IPS DF 4.7 (cell line): ENCODE results near the gene MEGF6.

Experiments used
- DNase-seq: peaks from one replicate; pipeline ENCODE4 v3.0.0-alpha.2; 2013; ENCODE audit warnings: low spot score; ENCODE audit errors: extremely low read depth

The MEGF6 gene

DNA sequence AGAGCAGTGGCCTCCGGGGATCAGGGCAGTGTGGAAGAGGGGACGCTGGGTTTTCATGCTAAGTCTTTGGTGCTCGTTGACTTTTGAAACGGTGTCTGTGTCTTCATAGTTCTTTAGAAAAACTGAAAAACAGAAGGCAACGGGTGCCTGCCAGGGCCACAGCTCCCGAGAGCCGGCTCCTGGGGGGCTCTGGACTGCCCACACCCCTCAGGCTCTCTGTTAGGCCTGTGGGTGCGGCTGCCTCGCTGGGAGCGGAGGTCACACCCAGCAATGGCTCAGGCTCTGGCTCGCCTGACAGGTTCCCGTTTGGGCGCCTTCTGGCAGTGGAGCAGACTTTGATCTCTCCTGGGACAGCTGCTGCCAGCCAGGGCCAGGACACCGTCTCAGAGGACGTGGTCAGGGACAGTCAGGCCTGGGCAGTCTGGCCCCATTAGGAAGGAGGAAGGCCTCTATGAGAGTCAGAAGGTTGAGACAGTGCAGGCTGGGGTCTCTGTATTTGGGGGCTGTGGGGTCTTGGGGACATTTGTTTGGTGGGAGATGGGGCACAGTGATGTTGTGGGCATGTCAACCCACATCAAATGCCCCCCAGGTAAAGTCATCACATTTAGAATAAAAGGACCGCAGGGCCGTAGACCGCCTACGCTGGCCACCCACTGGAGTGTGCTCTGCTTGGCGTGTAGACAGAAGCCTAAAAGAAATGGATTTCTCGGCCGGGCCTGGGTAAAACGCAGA, 151.2 kb downstream of the MEGF6 start:
- no peak for DNase-seq

DNA sequence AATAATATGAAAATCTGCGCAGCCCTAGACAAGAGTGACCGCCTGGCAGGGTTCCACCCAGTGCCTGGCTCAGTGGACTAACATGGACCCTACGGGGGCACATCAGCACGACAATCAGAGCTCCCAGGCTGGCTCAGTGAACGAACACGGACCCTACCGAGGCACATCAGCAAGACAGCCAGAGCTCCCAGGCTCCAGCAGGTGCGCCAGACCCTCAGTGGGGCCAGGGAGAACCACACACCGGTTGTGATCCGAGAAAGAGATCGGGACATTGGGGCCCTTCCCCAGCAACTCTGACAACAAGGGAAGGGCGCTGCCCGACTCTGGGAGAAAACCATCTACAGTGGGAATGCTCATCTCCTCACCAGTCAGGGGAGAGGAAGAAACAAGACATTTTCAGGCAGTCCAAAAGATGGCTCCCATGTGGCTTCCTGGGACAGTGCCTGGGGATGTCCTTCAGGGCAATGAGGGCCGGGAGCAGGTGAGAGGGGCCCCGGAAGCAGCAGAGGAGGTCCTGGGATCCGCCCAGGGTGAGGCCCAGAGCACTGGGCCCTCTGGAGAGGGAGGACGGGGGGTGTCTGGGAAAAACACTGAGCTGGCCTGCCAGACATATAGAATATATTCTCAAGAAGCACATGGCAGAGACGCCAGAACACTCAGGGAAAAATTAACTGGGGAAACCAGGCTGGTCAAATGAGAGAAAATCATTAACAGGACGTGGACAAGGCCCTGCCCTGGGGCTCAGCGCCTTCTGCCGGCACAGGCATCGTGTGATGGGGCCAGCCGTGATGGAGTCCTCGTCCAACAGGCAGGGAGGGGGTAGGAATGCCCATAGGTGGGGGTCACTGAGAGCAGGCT, 152.0 kb downstream of the MEGF6 start:
- no peak for DNase-seq

DNA sequence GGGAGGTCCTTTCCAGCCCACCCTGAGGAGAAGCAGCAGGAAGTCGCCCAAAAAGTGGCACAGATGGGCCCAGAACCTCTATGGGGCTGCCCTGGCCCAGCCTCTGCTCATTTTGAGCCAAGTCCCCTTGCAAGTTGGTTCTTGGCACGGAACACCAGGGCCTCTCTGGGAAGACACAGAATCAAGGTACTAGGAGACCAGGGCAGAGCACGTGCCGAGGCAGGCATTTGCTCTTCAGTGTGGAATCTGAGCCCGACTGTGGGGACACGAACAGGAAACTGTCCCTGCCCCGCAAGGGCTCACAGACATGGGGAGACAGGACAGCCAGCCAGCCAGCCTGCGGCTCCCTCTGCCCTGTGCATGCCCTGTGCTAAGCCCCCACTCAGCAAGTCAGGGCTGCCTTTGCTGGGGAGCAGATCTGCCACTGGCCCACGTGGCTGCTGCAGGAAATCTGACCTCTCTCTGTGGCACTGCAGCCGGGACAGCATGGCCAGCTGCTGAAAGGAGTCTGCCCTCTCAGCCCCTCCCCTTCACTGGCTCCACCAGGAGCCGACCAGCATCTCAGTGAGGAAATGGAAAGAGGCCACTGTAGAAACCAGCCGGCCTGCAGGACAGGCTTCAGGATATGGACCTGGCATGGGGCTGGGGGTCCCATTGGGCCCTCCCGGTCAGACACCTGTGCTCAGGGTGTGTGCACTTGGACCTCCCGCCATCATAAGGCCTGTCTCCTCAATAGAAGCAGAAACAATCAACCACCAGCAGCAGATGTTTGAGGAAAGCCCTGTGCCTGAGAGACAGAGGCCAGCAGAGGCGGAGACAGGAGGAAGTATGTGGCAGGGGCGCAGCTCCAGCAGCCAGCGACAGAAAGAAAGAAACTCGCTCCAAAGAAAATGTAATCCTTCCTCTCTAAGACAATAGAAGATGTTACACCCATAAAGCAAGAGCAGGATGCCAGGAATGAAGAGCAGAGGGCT, 153.1 kb downstream of the MEGF6 start:
- no peak for DNase-seq

DNA sequence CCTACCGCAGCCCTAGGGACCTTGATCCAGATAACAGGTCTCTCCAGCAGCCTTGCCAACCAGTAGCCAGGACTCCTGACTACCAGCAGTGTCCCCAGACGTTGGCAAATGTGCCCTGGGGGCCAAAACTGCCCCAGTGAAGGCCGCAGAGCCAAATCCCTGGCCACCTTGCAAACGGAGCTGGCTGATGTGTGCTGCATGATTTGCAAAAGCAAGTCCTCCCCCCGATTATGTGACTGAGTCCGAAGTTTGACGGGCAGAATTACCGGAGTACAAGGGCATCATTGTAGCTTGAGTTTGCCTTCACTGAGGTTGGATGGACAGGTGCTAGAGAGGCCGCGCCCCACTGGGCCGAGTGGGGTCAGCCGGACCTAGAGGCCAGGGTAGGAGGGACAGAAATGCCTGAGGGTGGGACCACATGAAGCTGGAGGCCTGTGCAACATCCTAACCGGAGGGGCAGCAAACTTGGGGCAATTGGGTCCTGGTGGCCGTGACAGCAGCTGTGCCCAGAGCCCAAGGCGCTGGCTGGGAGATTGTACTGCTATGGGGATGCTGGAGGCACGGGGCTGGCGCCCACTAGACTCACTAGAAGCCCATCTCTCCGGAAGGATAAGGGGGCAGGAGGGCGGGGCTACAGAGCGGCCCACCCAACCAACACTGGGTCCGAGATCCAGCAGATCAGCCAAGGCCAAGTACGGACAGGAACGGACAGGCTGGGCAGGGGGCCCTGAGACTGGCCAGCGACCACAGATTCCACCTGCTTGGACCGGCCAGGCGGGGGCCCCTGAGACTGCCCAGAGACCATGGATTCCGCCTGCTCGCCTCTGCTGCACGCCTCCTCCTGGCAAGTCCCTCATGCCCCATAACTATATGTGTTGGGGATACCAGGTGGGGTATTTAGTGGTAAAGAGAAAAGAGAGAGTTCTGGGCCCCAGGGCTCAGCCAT, 154.1 kb downstream of the MEGF6 start:
- no peak for DNase-seq

DNA sequence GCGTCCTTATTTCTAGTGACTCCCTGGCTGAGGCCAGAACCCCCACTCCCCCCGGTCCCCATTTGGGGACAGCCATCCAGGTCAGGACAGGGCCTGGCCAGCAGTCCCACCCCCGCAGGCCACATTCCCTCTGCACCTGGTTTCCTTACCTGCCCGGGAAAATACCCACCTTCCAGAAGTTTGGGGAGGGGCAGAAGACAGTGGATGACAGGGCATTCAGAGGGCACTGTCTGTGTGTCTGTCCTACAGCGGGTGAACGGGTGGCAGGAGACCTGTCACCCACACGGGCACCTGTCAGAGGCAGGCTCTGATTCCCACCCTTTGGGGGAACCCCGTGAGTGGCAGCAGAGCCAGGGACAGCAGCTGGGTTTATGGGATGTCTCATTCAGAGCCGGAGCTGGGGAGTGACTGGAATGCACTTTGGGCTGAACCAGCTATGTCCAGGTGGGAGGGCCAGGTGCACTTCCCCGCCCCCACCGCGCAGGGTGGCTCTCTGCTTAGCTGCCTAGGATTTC, 154.8 kb downstream of the MEGF6 start:
- DNase-seq = no peak

DNA sequence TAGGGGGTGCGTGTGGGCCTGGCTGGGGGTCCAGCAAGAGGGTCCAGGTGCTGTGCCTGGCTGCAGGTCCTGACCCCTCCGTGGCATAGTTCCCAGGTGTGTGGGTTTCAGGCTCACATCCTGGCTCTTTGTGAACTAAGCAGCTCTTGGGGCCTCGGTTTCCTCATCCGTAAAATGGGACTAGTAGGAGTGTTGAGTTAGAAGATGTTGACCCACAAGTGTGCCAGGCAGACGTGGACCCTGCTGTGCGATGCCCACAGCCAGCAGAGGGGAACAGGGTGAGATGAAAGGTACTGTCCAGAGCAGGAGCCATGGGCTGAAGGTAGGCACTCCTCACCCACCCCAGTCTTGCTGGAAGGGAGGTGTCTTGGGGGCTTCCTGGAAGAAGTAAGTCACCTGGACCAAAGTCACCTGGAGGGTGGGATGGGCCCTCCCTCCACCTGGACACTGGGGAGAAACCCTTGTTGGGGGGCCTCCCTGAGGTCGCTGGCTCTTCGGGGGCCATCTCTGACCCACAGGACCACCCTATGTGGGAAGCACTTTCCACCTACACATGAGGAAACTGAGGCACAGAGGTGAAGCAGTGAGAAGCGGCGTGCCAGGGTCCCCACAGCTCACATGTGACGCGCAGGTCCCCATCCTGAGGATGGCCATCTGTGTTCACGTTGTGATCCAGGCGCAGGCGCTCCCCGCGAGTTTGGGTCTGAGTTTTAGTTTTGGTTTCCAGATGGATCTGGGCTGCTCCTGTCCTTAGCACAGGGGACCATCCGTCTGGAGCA, 155.4 kb downstream of the MEGF6 start:
- DNase-seq = no peak

DNA sequence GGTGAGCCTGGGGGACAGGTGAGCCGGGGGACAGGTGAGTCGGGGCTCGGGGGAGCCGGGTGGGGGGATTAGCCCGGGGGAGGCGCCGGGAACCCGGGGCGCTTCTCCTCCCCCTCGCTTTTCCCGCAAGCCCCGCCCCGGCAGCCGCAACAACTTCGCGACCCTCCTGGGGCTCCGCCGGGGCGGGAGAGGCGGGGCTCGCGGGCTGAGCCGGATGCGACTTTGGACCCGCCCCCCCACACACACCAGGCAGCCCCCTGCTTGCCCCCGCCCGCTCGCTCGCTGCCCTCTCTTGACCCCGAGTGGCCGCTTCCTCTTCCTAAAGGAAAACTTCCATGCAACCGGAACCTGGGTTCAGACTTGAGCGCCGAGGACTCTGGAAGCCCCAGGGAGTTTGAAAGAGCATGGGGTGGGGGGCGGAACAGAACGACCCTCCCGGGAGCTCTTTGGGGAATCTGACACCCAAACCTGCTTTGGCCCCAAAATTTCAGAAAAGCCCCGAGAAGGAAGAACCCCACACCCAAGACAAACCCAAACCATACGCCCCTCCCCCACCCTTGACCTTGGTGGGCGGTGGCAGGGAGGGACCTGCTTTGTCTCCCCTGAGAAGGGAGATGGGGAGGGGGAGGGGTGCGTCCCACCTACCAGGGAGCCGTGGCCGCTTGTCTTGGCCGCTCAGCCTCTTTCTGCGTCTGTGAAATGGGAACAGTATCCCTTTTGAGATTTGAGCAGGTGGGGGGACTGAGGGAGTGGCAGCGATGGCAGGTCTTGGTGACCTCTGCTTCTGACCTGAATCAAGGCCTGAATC, 156.3 kb downstream of the MEGF6 start:
- no peak for DNase-seq

DNA sequence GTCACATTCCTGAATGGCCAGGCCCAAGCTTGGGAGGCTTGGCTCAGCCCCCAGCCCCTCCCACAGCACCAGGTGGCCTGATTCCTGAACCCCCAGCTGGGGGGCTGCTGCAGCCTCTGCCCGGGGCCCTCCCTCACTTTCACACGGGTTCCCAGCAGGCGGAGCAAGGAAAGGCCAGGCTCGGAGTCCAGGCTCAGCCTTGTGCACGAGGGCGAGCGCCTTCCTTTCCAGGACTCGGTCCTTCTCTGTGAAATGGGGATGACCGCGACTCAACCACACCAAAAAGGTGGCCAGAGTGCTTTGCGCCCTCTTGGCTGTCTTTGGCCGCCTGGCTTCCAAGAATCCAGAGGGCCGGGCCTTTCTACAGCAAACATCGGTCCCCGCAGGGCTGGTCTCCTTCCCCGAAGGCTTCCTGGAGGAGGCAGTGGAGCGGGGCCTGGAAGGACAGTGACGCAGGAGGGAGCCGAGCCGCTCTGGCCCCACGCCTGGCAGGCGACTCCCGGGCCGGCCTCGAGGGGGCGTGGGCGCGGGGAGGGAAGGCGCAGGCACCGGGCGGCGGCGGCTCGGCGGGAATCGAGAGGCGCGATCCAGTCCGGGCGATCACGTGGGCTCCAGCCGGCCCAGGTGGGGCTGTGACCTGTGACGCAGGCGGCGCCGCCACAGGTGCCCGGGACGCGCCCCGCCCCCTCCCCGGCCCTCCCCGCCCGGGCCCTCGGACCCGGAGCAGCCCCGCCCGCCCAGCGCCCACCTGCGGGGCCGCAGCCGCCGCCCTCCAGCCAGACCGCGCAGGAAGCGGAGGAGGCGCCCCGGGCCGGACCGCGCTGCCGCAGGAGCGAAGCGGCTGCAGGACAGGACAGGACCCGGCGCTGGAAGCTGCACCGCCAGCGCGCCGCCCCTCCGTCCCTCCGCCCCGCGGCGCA, 157.2 kb downstream of the MEGF6 start, which contains the start of gene ARHGEF16:
Gene ARHGEF16, plus strand, starts transcription at position 775 of the 920 bp plus-strand sequence. CDS start 8,420 bp downstream, outside the sequence.
- no peak for DNase-seq

DNA sequence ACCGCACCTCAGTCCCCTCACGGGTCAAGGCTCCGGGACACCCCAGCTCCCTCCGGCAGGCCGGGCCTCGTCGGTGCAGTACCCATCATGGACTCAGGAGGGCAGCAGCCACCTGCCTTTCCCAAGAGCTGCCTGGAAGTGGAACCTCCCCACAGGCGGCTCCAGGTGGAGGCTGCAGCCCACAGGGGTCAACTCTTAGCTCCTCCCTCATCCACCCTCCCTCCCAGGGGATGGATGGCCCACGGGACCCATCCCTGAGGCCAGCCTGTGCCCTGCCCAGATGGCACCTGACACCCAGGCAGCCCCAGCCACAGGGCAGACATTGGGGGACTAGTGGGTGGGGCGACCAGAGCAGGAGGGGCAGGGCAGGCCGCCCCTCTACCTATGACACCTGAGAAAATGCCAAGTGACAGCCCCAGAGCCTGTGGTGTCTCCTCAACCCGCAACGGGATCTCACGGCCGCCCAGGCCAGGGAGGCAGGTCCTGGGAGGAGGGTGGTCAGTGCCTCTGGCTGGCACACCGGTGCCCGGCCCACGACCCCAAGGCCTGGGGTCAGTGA, 158.0 kb downstream of the MEGF6 start:
- no peak for DNase-seq

DNA sequence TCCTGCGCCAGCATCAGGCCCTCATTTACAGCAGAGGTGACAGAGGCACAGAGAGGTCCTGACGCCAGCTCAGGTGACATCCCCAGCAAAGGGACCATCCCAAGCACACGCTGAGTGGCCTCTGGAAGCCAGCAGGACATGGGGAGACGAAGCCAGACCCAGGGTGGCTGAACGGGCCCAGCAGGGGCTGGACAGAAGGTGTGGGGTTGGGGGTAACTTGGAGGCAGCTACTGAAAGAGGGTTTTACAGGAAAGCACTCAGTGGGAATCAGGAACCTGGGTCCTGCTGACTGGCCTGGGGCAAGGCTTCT, 158.5 kb downstream of the MEGF6 start:
- DNase-seq = no peak

DNA sequence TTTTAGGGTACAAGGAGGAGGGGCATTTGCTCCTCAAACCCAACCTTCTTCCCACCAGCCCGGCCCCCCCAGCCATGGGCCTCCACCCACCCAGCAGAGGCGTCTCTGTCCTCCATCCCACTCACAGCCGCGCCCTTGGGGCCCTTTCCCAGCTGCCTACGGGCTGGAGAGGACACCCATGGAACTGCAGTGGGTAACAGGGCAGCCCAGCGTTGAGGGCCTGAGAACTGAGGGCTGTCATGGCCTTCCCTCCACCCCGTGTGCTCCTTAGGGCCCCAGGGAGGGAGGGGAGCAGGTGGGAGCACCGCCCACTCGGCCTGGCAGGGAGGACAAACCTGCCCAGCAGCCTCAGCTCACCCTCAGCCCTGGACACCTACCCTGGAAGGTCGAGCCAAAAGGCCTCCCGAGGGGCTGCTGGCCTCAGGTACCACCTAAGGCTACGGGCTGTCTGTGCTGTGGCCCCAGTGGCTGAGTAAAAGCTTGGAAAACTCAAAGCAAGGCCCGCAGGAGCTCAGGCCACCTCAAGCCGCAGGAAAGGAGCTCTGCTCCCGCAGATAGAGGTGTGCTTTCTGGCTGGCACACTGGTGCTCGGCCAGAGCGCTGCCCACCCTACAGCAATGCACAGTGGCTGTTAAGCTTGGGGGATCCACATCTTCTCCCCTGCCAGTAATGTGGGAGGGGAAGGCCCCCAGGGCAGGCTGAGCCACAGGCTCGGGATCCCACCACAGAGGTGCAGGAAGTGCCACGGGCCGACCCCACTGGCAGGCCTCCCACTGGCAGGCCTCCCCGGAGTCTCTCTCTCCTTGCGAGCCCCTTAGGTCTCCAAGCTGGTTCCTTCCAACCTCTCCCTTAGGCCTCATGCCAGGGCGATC, 159.1 kb downstream of the MEGF6 start:
- no peak for DNase-seq

DNA sequence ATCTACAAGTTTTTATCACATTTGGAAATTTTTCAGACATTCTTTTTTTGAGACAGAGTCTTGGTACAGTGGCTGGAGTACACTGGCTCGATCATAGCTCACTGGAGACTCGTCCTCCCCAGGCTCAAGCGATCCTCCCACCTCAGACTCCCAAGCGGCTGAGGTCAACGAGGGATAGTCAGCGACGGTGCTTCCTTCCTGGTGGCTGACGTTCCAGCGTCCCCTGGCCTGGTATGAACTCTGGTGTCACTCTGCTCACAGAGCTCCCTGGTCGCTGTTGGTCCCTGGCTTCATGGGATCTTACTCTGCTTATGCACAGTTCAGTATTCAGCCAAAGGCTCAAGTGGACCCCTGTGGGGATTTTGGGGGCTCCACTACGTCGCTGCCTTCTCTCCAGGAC, 160.3 kb downstream of the MEGF6 start:
- no peak for DNase-seq

DNA sequence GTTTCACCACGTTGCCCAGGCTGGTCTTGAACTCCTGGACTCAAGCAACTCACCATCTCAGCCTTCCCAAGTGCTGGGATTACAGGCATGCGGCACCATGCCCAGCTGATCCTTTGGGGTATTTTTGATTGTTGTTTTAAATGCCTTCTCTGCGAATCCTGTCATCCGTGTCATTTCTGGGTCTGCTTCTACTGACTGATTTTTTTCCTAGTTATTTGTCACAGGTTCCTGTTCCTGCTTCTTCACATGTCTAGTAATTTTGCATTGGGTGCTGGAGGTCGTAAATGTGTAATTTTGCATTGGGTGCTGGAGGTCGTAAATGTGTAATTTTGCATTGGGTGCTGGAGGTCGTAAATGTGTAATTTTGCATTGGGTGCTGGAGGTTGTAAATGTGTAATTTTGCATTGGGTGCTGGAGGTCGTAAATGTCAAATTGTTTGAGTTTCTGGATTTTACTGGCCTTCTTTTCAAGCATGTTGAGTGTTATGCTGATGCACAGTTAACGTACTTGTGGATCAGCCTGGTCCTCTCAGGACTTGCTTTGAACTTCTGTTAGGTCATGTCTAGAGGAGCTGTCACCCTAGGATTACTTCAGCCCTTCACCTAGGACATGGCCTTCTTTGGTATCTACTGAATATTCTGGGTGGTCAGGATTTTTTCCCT, 161.0 kb downstream of the MEGF6 start:
- DNase-seq = no peak

DNA sequence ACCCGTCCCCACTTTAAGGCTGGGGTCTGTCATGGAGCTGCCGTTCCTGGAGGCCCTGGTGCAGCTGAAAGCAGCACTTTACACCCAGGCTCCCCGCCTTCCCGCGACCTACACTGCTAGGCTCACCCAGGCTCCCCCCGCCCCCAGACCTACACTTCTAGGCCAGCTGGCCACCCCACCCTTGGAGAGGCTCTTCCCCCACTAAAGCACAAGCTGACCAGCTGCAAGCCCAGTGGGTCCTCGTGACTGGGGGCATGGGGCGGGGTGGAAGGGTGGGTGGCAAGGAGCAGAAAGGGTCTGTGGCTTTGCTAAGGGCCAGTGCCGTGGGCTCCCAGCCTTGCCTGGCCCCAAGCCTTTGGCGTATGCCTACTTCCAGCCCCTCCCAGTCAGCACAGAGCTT, 166.6 kb downstream of the MEGF6 start:
- no peak for DNase-seq

DNA sequence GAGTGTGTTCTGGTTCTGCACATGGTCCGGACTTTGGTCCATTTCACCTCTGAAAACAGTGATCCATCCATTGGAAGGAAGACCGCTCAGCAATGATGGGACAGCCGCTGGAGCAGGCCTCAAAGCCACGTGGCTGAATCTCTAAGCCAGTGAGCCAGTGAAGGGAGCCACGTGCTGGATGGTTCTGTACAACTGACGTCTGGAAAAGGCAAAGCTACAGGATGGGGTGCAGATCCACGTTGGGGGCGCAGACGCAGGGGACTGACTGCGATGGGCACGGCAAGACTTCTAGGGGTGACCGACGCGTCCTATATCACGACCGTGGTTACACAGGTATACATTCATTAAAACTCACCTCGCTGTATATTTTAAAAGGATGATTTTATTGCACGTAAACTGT, 167.0 kb downstream of the MEGF6 start:
- no peak for DNase-seq

DNA sequence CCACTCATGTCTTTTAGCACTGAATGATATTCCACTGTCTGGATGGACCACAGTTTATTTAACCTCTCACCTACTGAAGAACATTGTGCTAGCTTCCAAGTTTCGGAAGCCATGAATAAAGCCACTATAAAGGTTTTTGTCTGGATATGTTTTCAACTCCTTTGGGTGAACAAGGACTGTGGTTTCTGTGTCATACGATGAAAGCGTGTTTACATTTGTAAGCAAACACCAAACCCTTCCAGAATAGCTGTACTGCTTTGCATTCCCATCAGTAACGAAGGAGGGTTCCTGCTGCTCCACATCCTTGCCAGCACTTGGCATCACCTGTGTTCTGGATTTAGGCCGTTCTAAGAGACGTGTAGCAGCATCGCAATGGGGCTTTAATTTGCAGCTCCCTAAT, 167.5 kb downstream of the MEGF6 start:
- no peak for DNase-seq
